ENCODE results near the gene NUP54. TPM values are rescaled to one million over a fixed set of nuclear protein-coding genes. Genes with fewer than 3 reads are reported as not detected.

Gene NUP54
- total and polyA plus RNA-seq, 2 of the 8 experiments (the other 6 are each of a cell fraction or from before 2014, with no cell fraction given), result 51.4 to 103 TPM

DNA sequence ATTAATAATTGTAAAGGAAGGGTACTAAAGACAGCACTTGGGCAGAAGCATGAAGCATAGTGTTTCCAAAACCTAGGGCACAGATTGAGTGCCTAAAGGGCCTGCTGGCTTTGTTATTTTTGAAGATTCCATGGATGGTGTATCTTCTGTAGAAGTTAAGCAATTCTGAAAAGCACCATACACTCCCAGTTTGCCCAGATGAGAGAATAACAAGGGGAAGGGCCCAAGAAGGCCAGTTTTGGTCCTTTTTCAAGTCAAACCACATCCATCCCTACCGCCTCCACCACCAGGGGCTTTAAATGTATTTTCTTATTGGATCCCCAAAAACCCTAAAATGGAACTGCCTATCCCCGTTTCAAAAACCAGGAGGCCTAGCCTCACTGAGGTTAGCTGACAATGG lies 48.2 kb upstream of the NUP54 start:
- H3K27me3 ChIP-seq (replicated peaks in 1 of 4; ENCODE audit: control insufficient read depth in 3 of 4, extremely low read depth in 1 of 4, insufficient read depth in 3 of 4, low read length in 3 of 4), result no peaks in the 10 kb centered on the region
- H2BK20ac ChIP-seq (ENCODE audit: low read length), result no peak overlapping the region
- TF ChIP-seq SIX5 (IDR thresholded peaks at IDR 0.05; ENCODE audit: low read depth, low read length) (no peak), RFX5 (IDR thresholded peaks at IDR 0.05; ENCODE audit: borderline replicate concordance, low read depth, low read length) (no peak), BACH1 (IDR thresholded peaks at IDR 0.05; ENCODE audit: low read length) (no peak), EZH2 (IDR thresholded peaks at IDR 0.05; ENCODE audit: low read depth, low read length, severe bottlenecking) (no peak), HDAC2 (IDR thresholded peaks at IDR 0.05; ENCODE audit: borderline replicate concordance in 1 of 2, low read depth in 2 of 2, low read length in 2 of 2) (no peak), SP2 (IDR thresholded peaks at IDR 0.05; ENCODE audit: low read length) (no peak)
- DNase-seq (ENCODE audit: low read depth in 1 of 2, low spot score in 2 of 2), result no peak
- H3K27ac ChIP-seq (ENCODE audit: low read depth, low read length), result no peak overlapping the region
- no peaks in the 10 kb centered on the region for H4K20me1 ChIP-seq (replicated peaks in 1 of 2; ENCODE audit: control insufficient read depth in 1 of 2, insufficient read depth in 2 of 2, low read length in 2 of 2)
- H3K9me3 ChIP-seq (ENCODE audit: insufficient read depth in 2 of 2, low read depth in 1 of 2, low read length in 1 of 2), result peaks cover 14 to 16% of the 10 kb centered on the region in 2 experiments; a peak in 3 of 4 replicates
- H3K4me1 ChIP-seq (replicated peaks in 1 of 4; ENCODE audit: control insufficient read depth in 3 of 4, insufficient read depth in 4 of 4, low read length in 3 of 4), result peaks cover 0 to 5% (median 0%) of the 10 kb centered on the region in 4 experiments; a peak in 1 of 7 replicates
- H3K56ac ChIP-seq (replicated peaks; ENCODE audit: insufficient read length, low read depth, low read length), result no peak overlapping the region
- POLR2A ChIA-PET (ENCODE audit: partially characterized antibody), result no interaction called here
- H4K91ac ChIP-seq (replicated peaks; ENCODE audit: insufficient read length, low read length), result no peak overlapping the region
- H3K4ac ChIP-seq (replicated peaks; ENCODE audit: insufficient read length, low read depth, low read length), result no peak overlapping the region
- H3K18ac ChIP-seq (ENCODE audit: extremely low read depth, low read length), result no peak overlapping the region
- no peak overlapping the region for H3K4me3 ChIP-seq (ENCODE audit: extremely low read depth in 1 of 4, insufficient read depth in 2 of 4, low read depth in 3 of 4, low read length in 4 of 4)
- no peak overlapping the region for H4K5ac ChIP-seq (ENCODE audit: insufficient read length, low read depth, low read length)
- H3K9ac ChIP-seq (replicated peaks in 1 of 4; ENCODE audit: extremely low read depth in 1 of 4, low read depth in 3 of 4, low read length in 3 of 4), result no peak overlapping the region
- no peak overlapping the region for H3K23ac ChIP-seq (ENCODE audit: insufficient read length)
- CTCF ChIA-PET (ENCODE audit: partially characterized antibody), result interaction anchor here (0.7 to 4.5 kb wide), 2 partner anchors 13 to 17 kb away, joined by 3 to 26 read pairs; no protein-coding TSS in a partner anchor
- H2AK5ac ChIP-seq (ENCODE audit: low read depth, low read length), result no peak overlapping the region
- no peaks in the 10 kb centered on the region; a peak in 1 of 4 replicates for H3K79me2 ChIP-seq (ENCODE audit: control insufficient read depth in 1 of 2, insufficient read depth in 2 of 2, low read length in 2 of 2)
- no peak overlapping the region for H2BK12ac ChIP-seq (ENCODE audit: low read depth, low read length)
- no peak for FAIRE-seq
- no peak overlapping the region for H2BK15ac ChIP-seq (ENCODE audit: low read length)
- WGBS, 2 experiments (ENCODE audit: extremely low coverage in 1 of 2, insufficient coverage in 1 of 2, insufficient read length in 1 of 2, insufficient replicate concordance in 2 of 2, low coverage in 1 of 2, low lambda C conversion rate in 2 of 2, missing lambda C conversion rate in 1 of 2), result 92% methylated on average over 2 of the region's 2 CpGs; no CpG with 5 or more reads in 1 of the 2 experiments
- H4K8ac ChIP-seq (ENCODE audit: extremely low read depth, insufficient read depth, low read length), result no peak overlapping the region
- peaks cover 0 to 28% (median 13%) of the 10 kb centered on the region in 4 experiments; a peak in 4 of 8 replicates for H3K36me3 ChIP-seq (ENCODE audit: control insufficient read depth in 2 of 4, insufficient read depth in 4 of 4, low read length in 3 of 4)
- 0 out of 2 replicates have a peak, but pooled peaks cover 5% of the 10 kb centered on the region for H3K79me1 ChIP-seq (ENCODE audit: low read depth, low read length)
- no peaks in the 10 kb centered on the region for H3K23me2 ChIP-seq (ENCODE audit: low read depth, low read length)
- H2BK5ac ChIP-seq (ENCODE audit: low read depth, low read length), result no peak overlapping the region
- no peak overlapping the region for H2BK120ac ChIP-seq (replicated peaks; ENCODE audit: low read depth, low read length)
- no peak overlapping the region for H2AFZ ChIP-seq (ENCODE audit: low read length)
- no peak overlapping the region for H3K4me2 ChIP-seq (ENCODE audit: insufficient read depth in 1 of 2, low read depth in 2 of 2, low read length in 2 of 2)
- no peak overlapping the region for H3K14ac ChIP-seq (ENCODE audit: insufficient read length)

Data from H1 (cell line).